Measurements from ENCODE around the gene PHLDA2.

PHLDA2 gene

DNA sequence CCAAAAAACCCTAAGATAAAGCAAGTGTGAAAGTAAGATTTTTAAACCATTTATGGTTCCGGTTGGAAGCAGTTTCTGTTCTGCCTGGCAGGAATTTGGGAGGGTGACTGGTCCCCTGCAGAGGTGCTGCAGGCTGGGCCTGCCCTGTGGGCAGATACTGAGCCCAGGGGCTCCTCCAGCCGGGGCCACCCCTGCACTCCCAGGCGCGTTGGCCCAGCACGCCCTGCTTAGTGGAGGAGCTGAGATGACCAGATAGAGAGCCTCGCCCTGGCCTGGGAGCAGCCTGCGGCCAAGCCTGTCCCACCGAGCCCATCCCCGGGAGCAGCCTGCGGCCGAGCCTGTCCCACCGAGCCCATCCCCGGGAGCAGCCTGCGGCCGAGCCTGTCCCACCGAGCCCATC, 8.0 kb downstream of the PHLDA2 start:
- H3K27me3 ChIP-seq (ENCODE audit: insufficient read depth, low read length): no peaks in the 10 kb centered on the region
- H3K4me1 ChIP-seq (ENCODE audit: control insufficient read depth, insufficient read depth, low read length, unreplicated experiment): no peaks in the 10 kb centered on the region
- no peak overlapping the region for H3K4me3 ChIP-seq (ENCODE audit: low read depth, low read length)
- H2AFZ ChIP-seq (ENCODE audit: low read length, unreplicated experiment): no peak overlapping the region
- peaks cover 1% of the 10 kb centered on the region for H3K79me2 ChIP-seq (ENCODE audit: control insufficient read depth, insufficient read depth, low read length, unreplicated experiment)
- no peaks in the 10 kb centered on the region for H3K36me3 ChIP-seq (ENCODE audit: insufficient read depth, low read length)
- H3K27ac ChIP-seq (ENCODE audit: low read depth, low read length): no peak overlapping the region

- Histone ChIP-seq H3K36me3 (ENCODE audit: insufficient read depth, low read length) (no peaks in the 10 kb centered on the region), H3K27ac (ENCODE audit: low read depth, low read length) (no peak overlapping the region), H2AFZ (ENCODE audit: low read length, unreplicated experiment) (no peak overlapping the region), H3K79me2 (ENCODE audit: control insufficient read depth, insufficient read depth, low read length, unreplicated experiment) (no peaks in the 10 kb centered on the region), H3K4me1 (ENCODE audit: control insufficient read depth, insufficient read depth, low read length, unreplicated experiment) (no peaks in the 10 kb centered on the region), H3K4me3 (ENCODE audit: low read depth, low read length) (no peak overlapping the region), H3K27me3 (ENCODE audit: insufficient read depth, low read length) (no peaks in the 10 kb centered on the region)
Measured at GRCh38 chr11:2920343-2920742, 8.9 kb downstream of the PHLDA2 start.

GRCh38 chr11:2919837-2920236, 9.4 kb downstream of the PHLDA2 start:
- Histone ChIP-seq H2AFZ (ENCODE audit: low read length, unreplicated experiment) (no peak overlapping the region), H3K36me3 (ENCODE audit: insufficient read depth, low read length) (no peaks in the 10 kb centered on the region), H3K79me2 (ENCODE audit: control insufficient read depth, insufficient read depth, low read length, unreplicated experiment) (no peaks in the 10 kb centered on the region), H3K4me1 (ENCODE audit: control insufficient read depth, insufficient read depth, low read length, unreplicated experiment) (no peaks in the 10 kb centered on the region), H3K4me3 (ENCODE audit: low read depth, low read length) (no peak overlapping the region), H3K27ac (ENCODE audit: low read depth, low read length) (no peak overlapping the region), H3K27me3 (ENCODE audit: insufficient read depth, low read length) (no peaks in the 10 kb centered on the region)

- no peak overlapping the region for H3K27ac ChIP-seq (ENCODE audit: low read depth, low read length)
- H3K79me2 ChIP-seq (ENCODE audit: control insufficient read depth, insufficient read depth, low read length, unreplicated experiment): no peaks in the 10 kb centered on the region
- H3K4me1 ChIP-seq (ENCODE audit: control insufficient read depth, insufficient read depth, low read length, unreplicated experiment): no peaks in the 10 kb centered on the region
- no peaks in the 10 kb centered on the region for H3K27me3 ChIP-seq (ENCODE audit: insufficient read depth, low read length)
- no peak overlapping the region for H3K4me3 ChIP-seq (ENCODE audit: low read depth, low read length)
- H3K36me3 ChIP-seq (ENCODE audit: insufficient read depth, low read length): no peaks in the 10 kb centered on the region
- H2AFZ ChIP-seq (ENCODE audit: low read length, unreplicated experiment): no peak overlapping the region
Measured at GRCh38 chr11:2919188-2919587, 10.0 kb downstream of the PHLDA2 start.

DNA sequence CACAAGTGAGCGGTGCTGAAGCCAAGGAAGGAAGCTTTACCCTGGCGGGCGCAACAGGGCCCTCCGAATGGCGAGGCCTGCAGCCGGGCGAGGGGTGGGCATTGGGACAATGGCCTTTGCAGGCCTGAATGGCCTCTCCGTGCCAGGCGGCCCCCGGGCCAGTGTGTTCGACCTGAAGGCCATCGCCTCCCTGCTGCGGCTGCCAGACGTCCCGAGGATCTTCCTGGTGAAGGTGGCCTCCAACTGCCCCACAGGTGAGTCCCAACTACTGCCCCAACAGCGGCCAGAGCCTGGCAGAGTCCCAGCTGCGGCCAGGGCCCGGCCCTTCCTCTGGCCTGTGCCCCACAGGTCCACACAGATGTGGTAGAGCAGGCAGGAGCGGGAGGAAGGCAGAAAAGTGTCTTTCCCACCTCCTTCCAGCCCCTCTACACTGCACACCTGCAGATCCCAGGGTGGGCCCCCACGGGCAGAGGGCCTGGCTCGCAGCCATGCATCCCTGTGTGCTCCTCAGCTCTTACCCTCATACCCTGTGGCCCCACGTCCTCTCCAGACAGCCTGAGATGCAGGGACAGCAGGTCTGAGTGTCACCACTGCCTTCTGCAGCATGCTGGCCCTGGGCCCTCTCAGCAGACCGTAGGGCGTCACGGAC, 11.3 kb downstream of the PHLDA2 start:
- Histone ChIP-seq H3K27ac (ENCODE audit: low read depth, low read length) (no peak overlapping the region), H3K36me3 (ENCODE audit: insufficient read depth, low read length) (no peaks in the 10 kb centered on the region), H3K4me3 (ENCODE audit: low read depth, low read length) (no peak overlapping the region), H3K4me1 (ENCODE audit: control insufficient read depth, insufficient read depth, low read length, unreplicated experiment) (peaks cover 8% of the 10 kb centered on the region), H2AFZ (ENCODE audit: low read length, unreplicated experiment) (no peak overlapping the region), H3K79me2 (ENCODE audit: control insufficient read depth, insufficient read depth, low read length, unreplicated experiment) (no peaks in the 10 kb centered on the region), H3K27me3 (ENCODE audit: insufficient read depth, low read length) (no peaks in the 10 kb centered on the region)

- Histone ChIP-seq H3K36me3 (ENCODE audit: insufficient read depth, low read length) (no peaks in the 10 kb centered on the region), H2AFZ (ENCODE audit: low read length, unreplicated experiment) (no peak overlapping the region), H3K4me3 (ENCODE audit: low read depth, low read length) (no peak overlapping the region), H3K79me2 (ENCODE audit: control insufficient read depth, insufficient read depth, low read length, unreplicated experiment) (no peaks in the 10 kb centered on the region), H3K27me3 (ENCODE audit: insufficient read depth, low read length) (no peaks in the 10 kb centered on the region), H3K4me1 (ENCODE audit: control insufficient read depth, insufficient read depth, low read length, unreplicated experiment) (peaks cover 17% of the 10 kb centered on the region), H3K27ac (ENCODE audit: low read depth, low read length) (no peak overlapping the region)
Measured at GRCh38 chr11:2916892-2917645, 12.2 kb downstream of the PHLDA2 start.

DNA sequence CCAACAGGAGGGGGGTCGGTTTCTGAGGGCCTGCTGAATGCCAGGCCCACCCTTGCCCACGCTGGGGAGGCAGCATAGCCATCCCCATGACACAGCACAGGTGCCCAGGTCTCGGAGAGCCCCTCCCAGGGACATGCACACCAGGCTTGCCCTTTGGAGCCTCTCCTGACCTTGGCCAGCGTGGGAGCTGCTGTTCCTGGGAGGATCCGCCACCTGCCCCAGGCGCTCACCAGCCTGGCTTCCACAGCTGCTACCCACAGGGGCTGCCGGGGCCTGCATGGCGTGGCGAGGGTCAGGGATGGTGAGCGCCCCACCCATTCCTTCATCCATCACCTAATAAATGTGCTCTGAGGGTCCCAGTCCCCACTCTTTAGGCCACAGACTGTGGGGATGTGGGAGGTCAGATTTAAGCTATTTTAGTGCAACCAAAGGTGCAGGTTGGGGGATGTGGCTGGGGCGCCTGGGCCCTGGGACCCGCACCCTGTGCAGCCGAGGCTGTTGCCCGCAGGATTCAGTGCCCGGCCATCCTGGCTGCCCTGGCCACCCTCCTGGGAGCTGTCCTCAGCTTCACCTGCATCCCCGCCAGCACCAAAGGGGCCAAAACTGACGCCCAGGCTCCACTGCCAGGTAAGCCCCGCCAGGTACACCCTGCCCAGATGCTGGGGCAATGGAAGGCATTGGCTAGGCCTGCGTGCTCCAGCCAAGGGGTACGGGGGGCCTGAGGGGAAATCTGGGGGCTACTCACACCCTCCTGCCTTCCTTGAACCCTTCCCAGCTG, 12.9 kb downstream of the PHLDA2 start:
- Histone ChIP-seq H3K4me3 (ENCODE audit: low read depth, low read length) (no peak overlapping the region), H3K27ac (ENCODE audit: low read depth, low read length) (no peak overlapping the region), H3K79me2 (ENCODE audit: control insufficient read depth, insufficient read depth, low read length, unreplicated experiment) (no peaks in the 10 kb centered on the region), H3K36me3 (ENCODE audit: insufficient read depth, low read length) (no peaks in the 10 kb centered on the region), H3K4me1 (ENCODE audit: control insufficient read depth, insufficient read depth, low read length, unreplicated experiment) (peaks cover 20% of the 10 kb centered on the region), H3K27me3 (ENCODE audit: insufficient read depth, low read length) (no peaks in the 10 kb centered on the region), H2AFZ (ENCODE audit: low read length, unreplicated experiment) (no peak overlapping the region)

GRCh38 chr11:2915473-2915872, 13.7 kb downstream of the PHLDA2 start:
- Histone ChIP-seq H2AFZ (ENCODE audit: low read length, unreplicated experiment) (no peak overlapping the region), H3K4me3 (ENCODE audit: low read depth, low read length) (no peak overlapping the region), H3K27ac (ENCODE audit: low read depth, low read length) (no peak overlapping the region), H3K36me3 (ENCODE audit: insufficient read depth, low read length) (no peaks in the 10 kb centered on the region), H3K79me2 (ENCODE audit: control insufficient read depth, insufficient read depth, low read length, unreplicated experiment) (no peaks in the 10 kb centered on the region), H3K27me3 (ENCODE audit: insufficient read depth, low read length) (no peaks in the 10 kb centered on the region), H3K4me1 (ENCODE audit: control insufficient read depth, insufficient read depth, low read length, unreplicated experiment) (peaks cover 20% of the 10 kb centered on the region)

DNA sequence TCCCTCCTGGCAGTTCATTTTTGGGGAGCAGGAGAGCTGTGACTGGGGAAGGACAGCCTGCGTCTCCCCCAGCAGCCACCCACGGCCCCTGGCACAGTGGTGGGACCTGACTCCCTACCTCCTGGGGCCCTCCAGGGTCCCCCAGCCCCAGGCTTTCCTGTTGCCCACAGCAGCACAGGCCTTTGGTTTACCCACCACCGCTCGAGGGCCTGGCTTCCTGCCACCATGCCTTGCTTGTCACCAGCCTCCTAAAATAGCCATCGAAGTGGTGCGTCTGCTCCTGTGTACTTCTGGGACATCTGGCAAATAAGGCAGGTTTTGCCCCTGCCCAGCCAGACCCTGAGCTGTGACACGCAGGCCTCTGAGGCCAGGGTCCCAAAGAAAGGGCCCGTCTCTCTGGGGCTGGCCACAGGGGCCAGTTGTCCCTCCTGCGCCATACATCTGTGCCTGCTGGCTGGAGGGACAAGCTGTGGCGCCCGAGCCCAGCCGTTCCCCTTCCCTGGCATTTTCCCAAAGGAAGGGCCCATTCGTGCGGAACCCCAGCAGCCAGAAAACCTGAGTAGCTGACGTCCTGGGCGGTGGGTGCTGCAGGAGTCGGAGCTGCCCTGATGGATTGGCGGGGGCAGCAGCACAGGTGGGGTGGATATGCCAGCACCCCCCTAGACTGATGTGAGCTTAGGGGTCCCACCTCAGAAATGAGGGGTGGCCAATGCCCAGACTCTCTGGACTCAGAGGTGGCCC, 14.6 kb downstream of the PHLDA2 start:
- H3K36me3 ChIP-seq (ENCODE audit: insufficient read depth, low read length): no peaks in the 10 kb centered on the region
- H3K27ac ChIP-seq (ENCODE audit: low read depth, low read length): no peak overlapping the region
- H3K4me1 ChIP-seq (ENCODE audit: control insufficient read depth, insufficient read depth, low read length, unreplicated experiment): peaks cover 20% of the 10 kb centered on the region
- no peak overlapping the region for H2AFZ ChIP-seq (ENCODE audit: low read length, unreplicated experiment)
- no peak overlapping the region for H3K4me3 ChIP-seq (ENCODE audit: low read depth, low read length)
- H3K79me2 ChIP-seq (ENCODE audit: control insufficient read depth, insufficient read depth, low read length, unreplicated experiment): no peaks in the 10 kb centered on the region
- H3K27me3 ChIP-seq (ENCODE audit: insufficient read depth, low read length): no peaks in the 10 kb centered on the region

- Histone ChIP-seq H2AFZ (ENCODE audit: low read length, unreplicated experiment) (no peak overlapping the region), H3K27ac (ENCODE audit: low read depth, low read length) (no peak overlapping the region), H3K4me3 (ENCODE audit: low read depth, low read length) (no peak overlapping the region)
Measured at GRCh38 chr11:2913776-2914175, 15.4 kb downstream of the PHLDA2 start.

More at GRCh38 chr11:2913776-2914175, 15.4 kb downstream of the PHLDA2 start:
- no peaks in the 10 kb centered on the region for H3K79me2 ChIP-seq (ENCODE audit: control insufficient read depth, insufficient read depth, low read length, unreplicated experiment)
- no peaks in the 10 kb centered on the region for H3K27me3 ChIP-seq (ENCODE audit: insufficient read depth, low read length)
- H3K36me3 ChIP-seq (ENCODE audit: insufficient read depth, low read length): no peaks in the 10 kb centered on the region
- peaks cover 20% of the 10 kb centered on the region for H3K4me1 ChIP-seq (ENCODE audit: control insufficient read depth, insufficient read depth, low read length, unreplicated experiment)
